Measurements from ENCODE around the gene KLHL13.

DNA sequence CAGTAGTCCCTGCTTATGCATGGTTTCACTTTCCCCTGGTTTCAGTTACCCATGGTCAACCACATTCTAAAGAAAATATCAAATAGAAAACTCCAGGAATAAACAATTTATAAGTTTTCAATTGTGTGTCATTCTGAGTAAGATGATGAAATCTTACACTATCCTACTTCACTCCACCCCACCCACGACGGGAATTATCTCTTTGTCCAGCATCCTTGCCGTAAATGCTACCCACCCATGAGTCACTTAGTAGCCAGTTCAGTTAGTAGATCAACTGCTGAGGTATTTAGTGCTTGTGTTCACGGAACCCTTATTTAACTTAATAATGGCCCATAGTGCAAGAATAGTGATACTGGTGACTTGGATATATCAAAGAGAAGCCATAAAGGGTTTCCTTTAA lies 91.4 kb downstream of the KLHL13 start:
- TF ChIP-seq POLR2A (IDR thresholded peaks at IDR 0.05; ENCODE audit: low read length), result no peak
- TF ChIP-seq GATA1 (IDR thresholded peaks at IDR 0.05; ENCODE audit: low read depth, low read length), result no peak

All from erythroblast (primary cell).